Kidney glomerular epithelial cell (primary cell): ENCODE results near the gene GET3.
"Not testable (repeated sequence)": the region's sequence is repeated elsewhere in the genome, so short reads cannot be mapped to it uniquely, and the experiment has no call there.

Experiments used
- DNase-seq: peaks from one replicate; lab custom pipeline; 2025; lab: John Stamatoyannopoulos, UW

The GET3 gene

DNA sequence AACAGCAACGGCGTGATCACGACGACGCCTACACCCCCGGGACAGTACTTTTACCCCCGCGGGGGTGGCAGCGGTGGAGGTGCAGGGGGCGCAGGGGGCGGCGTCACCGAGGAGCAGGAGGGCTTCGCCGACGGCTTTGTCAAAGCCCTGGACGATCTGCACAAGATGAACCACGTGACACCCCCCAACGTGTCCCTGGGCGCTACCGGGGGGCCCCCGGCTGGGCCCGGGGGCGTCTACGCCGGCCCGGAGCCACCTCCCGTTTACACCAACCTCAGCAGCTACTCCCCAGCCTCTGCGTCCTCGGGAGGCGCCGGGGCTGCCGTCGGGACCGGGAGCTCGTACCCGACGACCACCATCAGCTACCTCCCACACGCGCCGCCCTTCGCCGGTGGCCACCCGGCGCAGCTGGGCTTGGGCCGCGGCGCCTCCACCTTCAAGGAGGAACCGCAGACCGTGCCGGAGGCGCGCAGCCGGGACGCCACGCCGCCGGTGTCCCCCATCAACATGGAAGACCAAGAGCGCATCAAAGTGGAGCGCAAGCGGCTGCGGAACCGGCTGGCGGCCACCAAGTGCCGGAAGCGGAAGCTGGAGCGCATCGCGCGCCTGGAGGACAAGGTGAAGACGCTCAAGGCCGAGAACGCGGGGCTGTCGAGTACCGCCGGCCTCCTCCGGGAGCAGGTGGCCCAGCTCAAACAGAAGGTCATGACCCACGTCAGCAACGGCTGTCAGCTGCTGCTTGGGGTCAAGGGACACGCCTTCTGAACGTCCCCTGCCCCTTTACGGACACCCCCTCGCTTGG, 55.0 kb downstream of the GET3 start:
- DNase-seq: peak; percentile 19

GRCh38 chr19:12792853-12793289, 55.6 kb downstream of the GET3 start:
- DNase-seq: no peak

- DNase-seq: peak; percentile 88
Observed at GRCh38 chr19:12793290-12794195, 56.2 kb downstream of the GET3 start.

DNA sequence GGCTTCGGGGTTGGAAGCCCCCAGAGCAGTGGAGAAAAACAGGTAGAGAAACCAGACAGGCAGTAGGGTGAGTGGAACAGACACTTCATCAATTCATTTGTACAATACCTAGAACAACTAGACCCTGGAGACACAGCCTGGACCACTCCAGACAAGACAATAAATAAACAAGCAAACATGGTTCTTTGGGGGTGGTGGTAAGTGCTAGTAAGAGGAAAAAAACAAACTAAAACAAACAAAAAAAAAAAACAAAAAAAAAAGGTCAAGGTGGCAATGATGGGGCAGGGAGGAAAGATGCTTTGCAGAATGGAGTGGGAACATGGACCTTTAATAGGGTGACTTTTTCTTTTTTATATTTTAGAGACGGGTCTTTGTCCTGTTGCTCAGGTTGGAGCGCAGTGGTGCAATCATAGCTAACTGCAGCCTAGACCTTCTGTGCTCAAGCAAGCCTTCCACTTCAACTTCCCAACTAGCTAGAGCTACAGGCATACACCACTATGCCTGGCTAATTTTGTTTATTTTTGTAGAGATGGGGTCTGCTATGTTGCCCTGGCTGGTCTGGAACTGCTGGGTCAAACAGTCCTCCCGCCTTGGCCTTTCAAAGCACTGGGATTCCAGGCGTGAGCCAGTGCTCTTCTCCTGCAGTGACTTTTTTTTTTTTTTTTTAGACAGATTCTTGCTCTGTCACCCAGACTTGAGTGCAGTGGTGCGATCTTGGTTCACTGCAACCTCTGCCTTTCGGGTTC, 57.1 kb downstream of the GET3 start:
- no peak for DNase-seq

- no peak for DNase-seq
Observed at GRCh38 chr19:12794971-12795381, 57.7 kb downstream of the GET3 start.

- peak; percentile 76 for DNase-seq
Observed at GRCh38 chr19:12796146-12797071, 59.1 kb downstream of the GET3 start.

DNA sequence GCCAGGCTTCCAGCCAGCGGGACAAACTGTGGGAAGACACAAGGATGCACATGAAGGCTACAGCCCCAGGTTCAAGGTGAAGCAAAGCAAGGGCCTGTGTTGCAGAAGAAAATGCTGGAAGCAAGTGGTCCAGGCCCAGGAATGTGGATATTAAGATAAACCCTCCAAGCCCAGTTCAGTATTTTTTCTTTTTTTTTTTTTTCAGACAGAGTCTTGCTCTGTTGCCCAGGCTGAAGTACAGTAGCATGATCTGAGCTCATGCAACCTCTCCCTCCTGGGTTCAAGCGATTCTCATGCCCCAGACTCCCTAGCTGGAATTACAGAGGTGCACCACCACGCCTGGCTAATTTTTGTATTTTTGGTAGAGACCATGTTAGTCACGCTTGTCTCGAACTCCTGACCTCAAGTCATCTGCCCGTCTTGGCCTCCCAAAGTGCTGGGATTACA, 59.9 kb downstream of the GET3 start:
- no peak for DNase-seq

DNA sequence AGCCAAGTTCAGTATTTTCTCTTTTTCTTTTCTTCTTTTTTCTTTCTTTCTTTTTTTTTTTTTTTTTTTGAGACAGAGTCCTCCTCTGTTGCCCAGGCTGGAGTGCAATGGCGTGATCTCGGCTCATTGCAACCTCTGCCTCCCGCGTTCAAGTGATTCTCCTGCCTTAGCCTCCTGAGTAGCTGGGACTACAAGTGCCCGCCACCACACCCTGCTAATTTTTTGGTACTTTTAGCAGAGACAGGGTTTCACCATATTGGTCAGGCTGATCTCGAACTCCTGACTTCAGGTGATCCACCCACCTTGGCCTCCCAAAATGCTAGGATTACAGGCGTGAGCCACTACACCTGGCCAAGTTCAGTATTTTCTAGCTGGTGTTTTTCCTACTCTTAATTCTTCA, 60.3 kb downstream of the GET3 start:
- DNase-seq: not testable (repeated sequence)
